IPS-18c (cell line): ENCODE measurements around the gene DRAM1.
"Not testable (repeated sequence)": the region's sequence is repeated elsewhere in the genome, so short reads cannot be mapped to it uniquely, and the experiment has no call there.

Source experiments
- H3K4me3 ChIP-seq: 2 replicates; pipeline ENCODE4 v1.7.0; 2013; ENCODE audit warnings: low read depth, mild to moderate bottlenecking, low read length, moderate library complexity; ENCODE audit not compliant: insufficient read depth
- H3K9me3 ChIP-seq: one replicate; pipeline ENCODE4 v1.6.1; 2013; ENCODE audit warnings: mild to moderate bottlenecking, low read length, moderate library complexity; ENCODE audit not compliant: control insufficient read depth, insufficient read depth

DRAM1 gene

GRCh38 chr12:101855976-101856375 is 21.4 kb upstream of the DRAM1 start:
- H3K9me3 ChIP-seq = no peaks in the 10 kb centered on the region
- no peak overlapping the region for H3K4me3 ChIP-seq

DNA sequence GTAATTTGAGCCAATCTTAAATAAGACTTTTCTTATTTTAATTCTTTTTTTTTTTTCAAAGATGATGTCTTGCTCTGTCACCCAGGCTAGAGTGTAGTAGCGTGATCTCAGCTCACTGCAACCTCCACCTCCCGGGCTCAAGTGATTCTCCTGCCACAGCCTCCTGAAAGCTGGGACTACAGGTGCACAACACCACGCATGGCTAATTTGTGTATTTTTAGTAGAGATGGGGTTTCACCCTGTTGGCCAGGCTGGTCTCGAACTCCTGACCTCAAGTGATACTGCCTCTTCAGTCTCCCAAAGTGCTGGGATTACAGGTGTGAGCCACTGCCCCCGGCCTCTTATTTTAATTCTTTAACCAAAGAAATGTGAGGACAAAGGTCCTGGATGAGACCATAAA is 20.8 kb upstream of the DRAM1 start:
- not testable (repeated sequence) for H3K4me3 ChIP-seq, H3K9me3 ChIP-seq

DNA sequence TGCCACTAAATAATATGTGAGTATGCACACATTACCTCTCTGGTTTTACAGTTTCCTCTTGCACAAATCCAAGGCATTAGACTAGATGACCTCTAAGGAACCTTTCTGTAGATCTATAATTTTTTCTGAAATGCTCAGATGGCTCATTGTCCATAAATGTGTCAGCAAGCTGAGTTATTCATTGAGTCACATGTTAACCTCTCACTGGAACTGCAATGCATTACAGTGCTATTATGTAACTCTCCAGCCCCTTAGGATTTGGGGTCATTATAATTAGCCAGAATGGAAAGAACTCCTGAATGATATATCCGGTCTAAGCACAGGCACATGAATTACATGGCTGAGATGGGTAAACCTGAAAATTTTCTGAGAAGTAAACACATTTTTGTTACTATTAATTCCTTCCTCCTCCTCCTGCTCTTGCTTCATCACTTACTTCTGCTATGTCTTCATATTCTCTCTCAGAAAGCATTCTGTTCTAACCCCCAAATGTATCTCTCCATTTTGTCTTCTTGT is 20.3 kb upstream of the DRAM1 start:
- Histone ChIP-seq H3K4me3 (no peak overlapping the region), H3K9me3 (no peaks in the 10 kb centered on the region)

GRCh38 chr12:101858361-101858760 is 19.0 kb upstream of the DRAM1 start:
- no peaks in the 10 kb centered on the region for H3K9me3 ChIP-seq

GRCh38 chr12:101859664-101860607 is 17.4 kb upstream of the DRAM1 start:
- no peaks in the 10 kb centered on the region for H3K9me3 ChIP-seq
- H3K4me3 ChIP-seq = no peak overlapping the region

More at GRCh38 chr12:101858361-101858760, 19.0 kb upstream of the DRAM1 start:
- no peak overlapping the region for H3K4me3 ChIP-seq

DNA sequence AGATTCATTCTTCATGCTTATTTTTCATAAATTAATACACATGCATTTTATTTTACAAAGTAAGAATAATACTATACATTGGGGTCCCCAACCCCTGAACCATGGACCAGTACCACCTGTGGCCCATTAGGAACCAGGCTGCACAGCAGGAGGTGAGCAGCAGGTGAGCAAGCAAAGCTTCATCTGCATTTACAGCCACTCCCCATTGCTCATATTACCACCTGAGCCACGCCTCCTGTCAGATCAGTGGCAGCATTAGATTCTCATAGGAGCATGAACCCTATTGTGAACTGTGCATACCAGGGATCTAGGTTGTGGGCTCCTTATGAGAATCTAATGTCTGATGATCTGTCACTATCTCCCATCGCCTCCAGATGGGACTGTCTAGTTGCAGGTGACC is 15.7 kb upstream of the DRAM1 start:
- not testable (repeated sequence) for H3K4me3 ChIP-seq, H3K9me3 ChIP-seq

DNA sequence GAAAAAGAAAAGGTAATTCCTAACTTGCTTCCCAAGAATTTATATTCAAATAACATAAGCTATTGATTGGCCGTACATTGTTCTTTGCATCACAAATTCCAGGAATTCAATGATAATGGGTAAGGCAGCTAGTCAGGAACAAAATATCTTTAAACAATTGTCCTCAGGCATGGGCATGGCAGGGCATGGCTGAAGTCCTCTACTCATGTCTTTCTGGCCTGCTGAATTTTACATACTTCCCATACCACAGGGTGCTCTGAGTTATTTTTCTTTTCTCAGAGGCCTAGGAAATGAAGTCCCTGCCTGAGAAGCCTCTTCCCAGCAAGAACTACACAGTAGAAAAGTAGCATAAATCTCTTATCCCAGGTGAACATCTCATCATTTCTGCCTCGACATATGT is 15.1 kb upstream of the DRAM1 start:
- H3K4me3 ChIP-seq = no peak overlapping the region
- no peaks in the 10 kb centered on the region for H3K9me3 ChIP-seq

DNA sequence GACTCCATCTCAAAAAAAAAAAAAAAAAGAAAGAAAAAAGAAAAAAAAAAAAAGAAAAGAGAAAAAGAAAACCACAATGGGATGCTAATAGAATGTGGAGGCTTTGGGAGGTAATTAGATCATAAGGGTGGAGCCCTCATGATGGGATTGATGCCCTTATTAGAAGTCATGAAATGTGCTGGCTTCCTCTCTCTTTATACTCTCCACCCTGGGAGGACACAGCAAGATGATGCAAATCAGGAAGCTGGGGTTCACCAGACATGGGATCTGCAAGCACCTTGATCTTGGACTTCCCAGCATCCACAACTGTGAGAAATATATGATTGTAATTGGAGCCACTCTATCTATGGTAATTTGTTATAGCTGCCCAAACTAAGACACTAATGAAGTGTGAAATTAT is 13.4 kb upstream of the DRAM1 start:
- Histone ChIP-seq H3K9me3 (no peaks in the 10 kb centered on the region), H3K4me3 (no peak overlapping the region)

- Histone ChIP-seq H3K4me3 (no peak overlapping the region), H3K9me3 (no peaks in the 10 kb centered on the region)
Measured at GRCh38 chr12:101866615-101867373, 10.6 kb upstream of the DRAM1 start.

- H3K9me3 ChIP-seq, H3K4me3 ChIP-seq: not testable (repeated sequence)
Measured at GRCh38 chr12:101867619-101868018, 9.8 kb upstream of the DRAM1 start.

DNA sequence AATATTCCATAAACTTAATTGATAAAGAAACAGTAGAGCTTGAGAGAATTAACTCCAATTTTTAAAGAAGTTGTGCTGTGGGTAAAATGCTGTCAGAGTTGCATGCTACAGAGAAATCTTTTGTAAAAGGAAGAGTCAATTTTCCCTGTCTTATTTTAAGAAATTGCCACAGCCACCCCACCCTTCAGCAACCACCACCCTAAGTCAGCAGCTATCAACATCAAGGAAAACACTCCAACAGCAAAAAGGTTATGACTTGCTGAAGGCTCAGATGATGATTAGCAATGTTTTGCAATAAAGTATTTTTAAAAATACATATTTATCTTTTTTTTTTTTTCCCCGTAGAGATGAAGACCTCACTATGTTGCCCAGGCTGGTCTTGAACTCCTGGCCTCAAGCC is 6.5 kb upstream of the DRAM1 start:
- Histone ChIP-seq H3K4me3 (no peak overlapping the region), H3K9me3 (no peaks in the 10 kb centered on the region)

DNA sequence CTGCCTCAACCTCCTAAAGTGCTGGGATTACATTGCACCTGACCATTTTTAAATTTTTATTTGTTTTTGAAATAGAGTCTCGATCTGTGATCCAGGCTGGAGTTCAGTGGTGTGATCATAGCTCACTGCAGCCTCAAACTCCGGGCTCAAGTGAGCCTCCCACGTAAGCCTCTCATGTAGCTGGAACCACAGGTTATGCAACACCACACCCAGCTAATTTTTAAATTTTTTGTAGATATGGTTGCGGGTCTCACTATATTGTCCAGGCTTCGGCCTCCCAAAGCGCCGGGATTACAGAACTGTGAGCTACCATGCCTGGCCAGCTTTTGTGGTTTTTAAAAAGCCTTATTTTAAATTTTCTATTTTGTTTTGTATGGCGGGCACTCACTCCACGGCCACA is 2.2 kb upstream of the DRAM1 start:
- Histone ChIP-seq H3K4me3 (no peak overlapping the region), H3K9me3 (no peaks in the 10 kb centered on the region)

- peak overlapping the region; percentile 96; the same call in 1 of the 2 replicates for H3K4me3 ChIP-seq
- no peaks in the 10 kb centered on the region for H3K9me3 ChIP-seq
Measured at GRCh38 chr12:101876322-101876860, 989 bp upstream of the DRAM1 start.

- Histone ChIP-seq H3K9me3 (no peaks in the 10 kb centered on the region), H3K4me3 (peak overlapping the region; percentile 96)
Measured at GRCh38 chr12:101877806-101878242, 444 bp downstream of the DRAM1 start.

DNA sequence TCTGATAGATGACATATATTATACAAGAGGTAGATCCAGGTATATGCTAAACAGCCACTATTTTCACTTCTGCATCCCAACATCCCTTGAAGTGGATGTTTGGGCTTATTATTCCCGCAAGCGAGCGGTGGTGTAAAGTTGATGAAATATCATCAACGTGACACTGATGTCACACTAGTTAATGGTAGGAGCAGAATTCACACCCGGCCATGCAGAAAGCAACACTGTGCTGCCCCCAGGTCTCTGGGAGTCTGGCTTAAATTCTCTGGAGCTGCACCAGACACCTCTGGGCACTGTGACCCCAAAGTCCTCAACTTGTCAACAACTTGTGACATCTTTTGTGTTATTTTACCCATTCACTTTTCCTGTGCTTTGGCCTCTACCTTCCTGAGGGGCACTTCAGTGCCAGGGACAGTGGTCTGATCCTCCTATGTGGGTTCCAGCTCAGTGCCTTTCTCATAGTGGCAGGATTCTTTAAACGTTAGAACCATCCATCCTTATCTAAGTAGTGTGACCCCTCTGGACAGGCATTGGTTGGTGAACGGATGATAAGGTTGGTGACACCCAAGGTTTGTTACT is 952 bp downstream of the DRAM1 start:
- Histone ChIP-seq H3K4me3 (peak overlapping the region; percentile 96), H3K9me3 (no peaks in the 10 kb centered on the region)

DNA sequence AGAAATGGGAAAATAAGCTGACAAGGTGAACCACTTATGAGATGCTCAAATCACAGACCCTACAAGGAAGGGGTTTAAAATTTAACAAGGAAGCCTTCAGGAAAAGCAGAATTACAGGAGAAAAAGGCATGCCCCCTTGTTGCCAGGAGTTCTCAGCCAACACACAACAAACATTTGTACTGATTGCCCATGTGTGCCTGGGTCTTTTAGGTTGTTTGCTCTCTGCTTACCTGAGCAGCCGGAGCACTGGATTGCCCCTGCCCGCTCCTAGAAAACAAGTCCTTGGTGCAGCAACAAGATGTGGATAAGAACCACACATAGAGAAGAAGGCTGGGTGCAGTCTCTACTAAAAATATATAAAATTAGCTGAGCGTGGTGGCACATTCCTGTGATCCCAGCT is 3.4 kb downstream of the DRAM1 start:
- Histone ChIP-seq H3K4me3 (no peak overlapping the region), H3K9me3 (no peaks in the 10 kb centered on the region)

- Histone ChIP-seq H3K4me3 (no peak overlapping the region), H3K9me3 (no peaks in the 10 kb centered on the region)
Measured at GRCh38 chr12:101881228-101881627, 3.8 kb downstream of the DRAM1 start.
